NOMO-1 treated with DMSO at 0.1 percent for 48 hours (cell line): ENCODE measurements around the gene CPNE6.

Experiments used
- DNase-seq: peaks from one replicate; lab custom pipeline; 2025; ENCODE audit not compliant: unreplicated experiment; lab: John Stamatoyannopoulos, UW

Gene CPNE6

GRCh38 chr14:24054324-24054641, 17.1 kb upstream of the CPNE6 start:
- no peak for DNase-seq

GRCh38 chr14:24054646-24055045, 16.7 kb upstream of the CPNE6 start:
- DNase-seq = no peak

- no peak for DNase-seq
Observed at GRCh38 chr14:24055971-24056799, 15.2 kb upstream of the CPNE6 start.

GRCh38 chr14:24056800-24057184, 14.6 kb upstream of the CPNE6 start:
- no peak for DNase-seq

- DNase-seq = no peak
Observed at GRCh38 chr14:24057271-24057670, 14.1 kb upstream of the CPNE6 start.

- DNase-seq = no peak
Observed at GRCh38 chr14:24057867-24058259, 13.5 kb upstream of the CPNE6 start.

GRCh38 chr14:24058260-24058950, 13.0 kb upstream of the CPNE6 start:
- DNase-seq = peak; percentile 28

- DNase-seq = no peak
Observed at GRCh38 chr14:24058951-24059475, 12.3 kb upstream of the CPNE6 start.

- DNase-seq = no peak
Observed at GRCh38 chr14:24059841-24060388, 11.4 kb upstream of the CPNE6 start.

GRCh38 chr14:24060443-24060842, 10.9 kb upstream of the CPNE6 start:
- no peak for DNase-seq

- DNase-seq = no peak
Observed at GRCh38 chr14:24060984-24061913, 10.1 kb upstream of the CPNE6 start.

GRCh38 chr14:24062216-24062980, 9.0 kb upstream of the CPNE6 start:
- DNase-seq = no peak

- DNase-seq = no peak
Observed at GRCh38 chr14:24063263-24063836, 8.0 kb upstream of the CPNE6 start.

- DNase-seq = no peak
Observed at GRCh38 chr14:24064091-24064795, 7.1 kb upstream of the CPNE6 start.

GRCh38 chr14:24064856-24065255, 6.5 kb upstream of the CPNE6 start:
- no peak for DNase-seq

- no peak for DNase-seq
Observed at GRCh38 chr14:24065408-24065807, 6.0 kb upstream of the CPNE6 start.

GRCh38 chr14:24066496-24067132, 4.7 kb upstream of the CPNE6 start:
- no peak for DNase-seq

GRCh38 chr14:24067133-24068082, 4.0 kb upstream of the CPNE6 start:
- DNase-seq = no peak
